NCI-H524 treated with DMSO at 0.1 percent for 48 hours (cell line): ENCODE results near the gene FAM221B.

Experiments
- DNase-seq: peaks from one replicate; lab custom pipeline; 2025; lab: John Stamatoyannopoulos, UW

Gene FAM221B

GRCh38 chr9:35828716-35829083 lies at the start of gene FAM221B:
TSS of gene FAM221B (minus strand) at chr9:35828732. CDS start at chr9:35826161, 2,571 bp downstream.
- no peak for DNase-seq

- no peak for DNase-seq
Observed at GRCh38 chr9:35872505-35872904, 44.0 kb upstream of the FAM221B start.

- DNase-seq: no peak
Observed at GRCh38 chr9:35871545-35871944, 43.0 kb upstream of the FAM221B start.

GRCh38 chr9:35870351-35870923 lies 41.9 kb upstream of the FAM221B start, which contains the start of gene OR13J1:
TSS of gene OR13J1 (minus strand) at chr9:35870401. CDS start at chr9:35870401, 0 bp downstream.
- no peak for DNase-seq

- DNase-seq: no peak
Observed at GRCh38 chr9:35869621-35870216, 41.2 kb upstream of the FAM221B start.

- no peak for DNase-seq
Observed at GRCh38 chr9:35868933-35869332, 40.4 kb upstream of the FAM221B start.

GRCh38 chr9:35867538-35867937 lies 39.0 kb upstream of the FAM221B start:
- no peak for DNase-seq

GRCh38 chr9:35864695-35865255 lies 36.2 kb upstream of the FAM221B start:
- no peak for DNase-seq

GRCh38 chr9:35863583-35863982 lies 35.1 kb upstream of the FAM221B start:
- DNase-seq: no peak

- DNase-seq: no peak
Observed at GRCh38 chr9:35862328-35862727, 33.8 kb upstream of the FAM221B start.

- DNase-seq: no peak
Observed at GRCh38 chr9:35861161-35861897, 32.8 kb upstream of the FAM221B start.

- DNase-seq: no peak
Observed at GRCh38 chr9:35859990-35860339, 31.4 kb upstream of the FAM221B start.

- peak; percentile 16 for DNase-seq
Observed at GRCh38 chr9:35859310-35859989, 30.9 kb upstream of the FAM221B start.

- no peak for DNase-seq
Observed at GRCh38 chr9:35858458-35858857, 29.9 kb upstream of the FAM221B start.

GRCh38 chr9:35856882-35857281 lies 28.4 kb upstream of the FAM221B start:
- DNase-seq: no peak

GRCh38 chr9:35856206-35856605 lies 27.7 kb upstream of the FAM221B start:
- DNase-seq: no peak

- DNase-seq: no peak
Observed at GRCh38 chr9:35854091-35854762, 25.7 kb upstream of the FAM221B start.

GRCh38 chr9:35852876-35853865 lies 24.6 kb upstream of the FAM221B start:
- DNase-seq: no peak

GRCh38 chr9:35852267-35852815 lies 23.8 kb upstream of the FAM221B start:
- no peak for DNase-seq

GRCh38 chr9:35847792-35848572 lies 19.4 kb upstream of the FAM221B start:
- peak; percentile 55 for DNase-seq
